NCI-H1105 treated with DMSO at 0.1 percent for 48 hours (cell line): ENCODE data around the gene MTX2.
"Not testable (repeated sequence)": the region's sequence is repeated elsewhere in the genome, so short reads cannot be mapped to it uniquely, and the experiment has no call there.

Experiments
- DNase-seq: peaks from one replicate; lab custom pipeline; 2025; lab: John Stamatoyannopoulos, UW

Gene MTX2

DNA sequence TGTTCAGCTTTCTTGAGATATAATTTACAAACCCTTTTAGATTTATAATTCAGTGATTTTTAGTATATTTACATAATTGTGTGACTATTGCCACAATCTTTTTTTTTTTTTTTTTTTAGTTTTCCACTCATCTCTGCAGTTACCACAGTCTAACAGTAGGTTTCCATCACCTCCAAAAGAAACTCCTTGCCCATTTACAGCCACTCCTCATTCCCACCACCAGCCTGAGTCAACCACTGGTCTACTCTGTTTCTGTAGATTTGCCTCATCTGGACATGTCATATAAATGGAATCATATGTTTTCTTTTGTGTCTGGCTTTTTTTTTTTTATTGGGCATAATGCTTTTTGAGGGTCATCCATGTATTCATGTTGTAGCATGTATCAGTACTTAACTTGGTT lies 16.1 kb downstream of the MTX2 start:
- DNase-seq = no peak

DNA sequence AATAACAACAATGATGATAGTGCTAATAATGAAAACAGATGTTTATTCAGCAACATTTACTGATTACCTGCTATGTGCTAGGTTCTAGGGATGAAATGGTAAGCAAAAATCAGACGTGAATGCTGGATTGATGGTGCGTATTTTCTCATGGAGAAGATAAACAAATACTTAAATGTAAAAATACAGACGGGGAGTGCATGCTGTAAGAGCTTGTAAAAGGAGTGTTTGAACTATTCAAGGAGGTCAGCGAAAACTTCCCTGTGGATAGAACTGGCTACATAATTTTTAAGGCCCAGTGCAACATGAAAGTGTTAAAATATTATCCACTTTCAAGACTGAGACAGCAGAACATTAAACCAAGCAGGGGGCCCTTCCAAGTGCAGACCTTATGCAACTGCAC lies 22.1 kb downstream of the MTX2 start:
- DNase-seq = no peak

DNA sequence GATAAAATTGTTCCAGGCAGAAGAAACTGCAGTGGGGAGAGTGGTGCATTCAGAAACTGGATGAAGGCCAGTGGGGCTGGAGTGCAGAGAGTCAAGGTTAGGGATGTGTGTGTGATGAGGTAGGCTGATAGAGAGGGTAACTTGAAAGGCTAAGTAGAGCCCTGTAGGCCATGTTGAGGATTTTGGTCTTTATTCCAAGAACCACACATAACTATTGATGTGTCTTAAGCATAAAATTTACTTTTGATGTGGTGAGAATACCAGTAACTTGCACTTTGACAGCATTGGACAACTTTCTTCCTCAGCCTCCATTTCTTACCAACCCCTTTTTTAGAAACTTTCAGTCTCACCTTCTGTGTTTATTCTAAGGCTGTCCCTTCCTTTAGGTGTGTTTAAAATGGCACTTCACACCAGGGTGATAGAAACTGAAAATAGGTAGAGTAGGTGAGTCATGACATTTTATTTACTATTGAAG lies 22.6 kb downstream of the MTX2 start:
- DNase-seq = no peak

DNA sequence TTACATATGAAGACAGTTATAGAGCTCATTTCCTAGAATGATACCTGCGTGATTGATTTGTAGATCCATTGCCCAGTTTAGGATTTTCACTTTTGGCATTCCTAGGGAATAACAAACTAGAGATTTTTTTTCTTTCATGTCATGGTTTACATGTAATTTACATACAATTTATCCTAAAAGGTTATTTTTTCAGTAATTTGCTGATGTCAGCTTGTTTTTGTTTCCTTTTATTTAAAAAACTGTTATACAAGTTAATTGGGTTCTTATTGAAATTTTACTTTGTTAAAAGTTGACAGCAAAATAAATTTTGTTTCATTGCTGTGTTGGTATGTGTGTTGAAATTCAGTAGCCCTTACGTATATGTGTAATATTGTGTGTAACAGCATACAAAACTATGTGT lies 23.4 kb downstream of the MTX2 start:
- no peak for DNase-seq

DNA sequence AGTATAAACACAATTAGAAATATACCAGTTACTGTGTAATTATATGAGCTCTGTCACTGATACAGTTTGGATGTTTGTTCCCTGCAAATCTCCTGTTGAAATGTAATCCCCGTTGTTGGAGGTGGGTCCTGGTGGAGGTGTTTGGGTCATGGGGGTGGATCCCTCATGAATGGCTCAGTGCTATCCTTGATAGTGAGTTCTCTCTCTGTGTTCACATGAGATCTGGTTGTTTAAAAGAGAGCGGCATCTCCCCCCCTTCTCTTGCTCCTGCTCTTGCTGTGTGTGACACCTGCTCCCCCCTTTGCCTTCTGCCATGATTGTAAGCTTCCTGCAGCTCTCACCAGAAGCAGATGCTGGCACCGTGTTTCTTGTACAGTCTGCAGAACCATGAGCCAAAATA lies 24.1 kb downstream of the MTX2 start:
- DNase-seq = no peak

DNA sequence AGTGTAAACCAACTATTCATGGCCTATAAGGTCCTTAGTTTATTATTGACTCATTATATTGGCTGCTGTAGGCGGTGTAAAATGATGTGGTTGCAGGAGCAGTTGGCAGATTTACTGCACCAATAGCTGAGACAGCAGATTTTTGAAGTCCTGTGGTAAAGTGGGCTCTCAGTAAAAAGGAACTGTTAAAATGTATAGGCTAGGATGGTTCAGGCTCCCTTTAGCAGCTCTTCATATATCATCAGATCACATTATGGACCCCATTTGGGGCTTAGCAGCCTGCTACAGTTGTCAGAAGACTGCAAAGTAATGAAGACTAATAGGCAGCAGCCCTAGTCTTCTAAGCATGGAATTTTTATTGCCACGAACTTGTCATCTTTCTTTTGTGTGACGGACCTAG lies 27.8 kb downstream of the MTX2 start:
- peak; percentile 12 for DNase-seq

DNA sequence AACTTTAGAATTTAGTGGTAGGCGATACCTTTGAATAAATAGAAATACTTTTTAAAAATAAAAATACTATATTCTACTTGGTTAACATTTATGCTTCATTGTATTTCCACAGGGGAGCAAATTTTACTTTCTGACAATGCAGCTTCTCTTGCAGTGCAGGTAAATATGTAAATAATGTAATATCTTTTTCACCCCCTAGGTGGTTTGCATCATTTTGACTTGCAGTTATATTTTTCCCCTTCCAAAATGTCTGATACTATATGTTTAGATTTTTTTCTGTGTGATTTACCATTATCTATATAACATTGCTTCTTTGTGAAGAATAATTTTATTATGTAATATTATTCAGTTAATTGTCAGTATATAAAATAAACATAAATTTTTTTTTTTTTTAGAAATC lies 28.5 kb downstream of the MTX2 start:
- DNase-seq = no peak

DNA sequence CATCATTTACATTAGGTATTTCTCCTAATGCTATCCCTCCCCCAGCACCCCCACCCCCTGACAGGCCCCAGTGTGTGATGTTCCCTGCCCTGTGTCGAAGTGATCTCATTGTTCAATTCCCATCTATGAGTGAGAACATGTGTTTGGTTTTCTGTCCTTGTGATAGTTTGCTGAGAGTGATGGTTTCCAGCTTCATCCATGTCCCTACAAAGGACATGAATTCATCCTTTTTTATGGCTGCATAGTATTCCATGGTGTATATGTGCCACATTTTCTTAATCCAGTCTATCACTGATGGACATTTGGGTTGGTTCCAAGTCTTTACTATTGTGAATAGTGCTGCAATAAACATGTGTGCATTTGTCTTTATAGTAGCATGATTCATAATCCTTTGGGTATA lies 36.8 kb downstream of the MTX2 start:
- DNase-seq = not testable (repeated sequence)

DNA sequence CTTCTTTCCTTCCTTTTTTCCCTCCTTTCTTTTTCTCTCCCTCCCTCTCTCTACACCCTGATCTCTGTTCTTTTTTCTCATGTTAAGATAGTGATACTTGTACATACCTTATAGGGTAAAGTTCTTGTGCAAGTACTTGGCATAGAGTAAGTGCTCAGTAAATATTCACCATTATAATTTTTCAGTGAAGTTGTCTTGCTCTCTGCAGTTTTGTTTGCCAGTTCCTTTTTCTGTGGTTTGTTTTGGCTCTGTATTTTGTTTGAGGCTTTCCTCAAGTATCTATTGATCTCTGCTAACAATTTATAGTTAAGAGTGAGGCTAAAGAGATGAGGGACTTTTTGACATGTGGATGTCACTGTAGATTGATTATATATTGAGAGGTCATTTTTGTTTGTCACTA lies 48.0 kb downstream of the MTX2 start:
- no peak for DNase-seq

DNA sequence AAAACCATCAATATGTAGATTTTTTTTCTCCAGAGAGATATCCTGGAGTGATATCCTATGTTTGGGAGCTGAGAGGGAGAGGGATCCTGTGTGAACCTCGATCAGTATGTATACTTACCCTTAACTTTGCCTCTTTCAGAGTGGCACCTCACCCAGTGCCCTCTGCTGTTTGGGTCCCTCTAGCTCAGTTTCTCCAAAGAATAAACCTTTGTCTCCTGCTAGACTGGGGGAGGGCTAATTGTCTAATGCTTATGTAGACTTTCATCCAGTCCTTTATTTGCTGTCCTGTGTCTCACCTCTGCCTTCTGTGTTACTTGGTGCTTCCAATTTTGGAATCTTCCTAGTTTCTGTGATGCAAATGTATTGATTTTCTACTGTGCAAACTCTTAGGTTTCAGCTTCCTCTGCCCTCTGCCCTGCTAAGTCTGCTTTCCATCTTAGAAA lies 48.4 kb downstream of the MTX2 start:
- no peak for DNase-seq

DNA sequence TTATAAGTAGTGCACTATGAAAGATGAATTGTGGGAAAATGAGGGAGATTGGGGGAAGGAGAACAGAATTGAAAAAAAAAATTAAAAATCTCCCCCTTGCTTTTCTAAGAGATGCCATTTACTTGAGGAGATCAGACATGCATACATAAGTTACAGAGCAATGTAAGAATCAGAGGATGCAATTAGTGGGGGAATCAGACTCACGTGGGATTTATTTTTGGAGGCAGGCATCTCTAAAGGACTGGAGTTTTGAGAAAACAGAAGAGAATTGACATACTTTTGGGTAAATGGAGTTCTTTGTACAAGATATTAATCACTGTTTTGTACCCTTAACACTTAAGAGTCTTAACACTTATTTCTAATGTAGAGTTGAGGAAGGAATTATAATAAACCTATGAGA lies 52.7 kb downstream of the MTX2 start:
- no peak for DNase-seq

DNA sequence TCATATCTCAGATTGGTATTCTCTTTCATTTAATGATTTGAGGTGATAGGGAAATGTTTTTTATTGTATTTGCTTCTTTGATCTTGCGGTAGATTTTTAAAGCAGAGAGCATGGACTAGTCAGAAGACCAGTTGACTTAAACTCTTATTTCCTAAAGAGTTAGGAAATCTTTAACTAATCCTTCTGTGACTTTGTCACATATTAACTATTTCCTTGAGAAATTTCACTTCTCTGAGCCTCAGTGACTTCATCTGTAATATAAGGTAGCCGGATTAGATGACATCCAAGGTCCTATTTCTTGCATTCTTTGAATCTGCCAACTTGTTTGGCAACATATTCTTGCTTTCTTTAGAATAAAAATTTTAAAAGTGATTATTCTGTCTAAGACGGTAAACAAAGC lies 55.6 kb downstream of the MTX2 start:
- no peak for DNase-seq

DNA sequence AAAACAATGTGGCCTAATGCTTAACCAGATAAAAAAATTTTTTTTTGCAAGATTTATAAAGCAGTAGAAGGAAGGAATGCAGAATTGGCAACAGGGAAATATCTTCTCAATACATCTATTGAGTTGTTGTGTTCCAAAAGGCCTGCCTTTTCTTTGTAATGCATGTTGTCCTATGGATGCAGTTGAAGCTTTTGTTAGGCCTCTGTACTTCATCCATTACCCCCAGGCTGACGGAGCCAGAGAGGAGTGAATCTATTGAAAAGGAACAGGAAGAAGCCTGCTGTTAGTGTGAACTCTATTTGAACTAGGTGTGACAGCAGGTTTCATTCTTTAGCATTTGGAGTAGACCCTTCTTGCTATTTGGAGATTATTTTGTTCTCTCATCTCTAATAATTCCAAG lies 56.5 kb downstream of the MTX2 start:
- no peak for DNase-seq

DNA sequence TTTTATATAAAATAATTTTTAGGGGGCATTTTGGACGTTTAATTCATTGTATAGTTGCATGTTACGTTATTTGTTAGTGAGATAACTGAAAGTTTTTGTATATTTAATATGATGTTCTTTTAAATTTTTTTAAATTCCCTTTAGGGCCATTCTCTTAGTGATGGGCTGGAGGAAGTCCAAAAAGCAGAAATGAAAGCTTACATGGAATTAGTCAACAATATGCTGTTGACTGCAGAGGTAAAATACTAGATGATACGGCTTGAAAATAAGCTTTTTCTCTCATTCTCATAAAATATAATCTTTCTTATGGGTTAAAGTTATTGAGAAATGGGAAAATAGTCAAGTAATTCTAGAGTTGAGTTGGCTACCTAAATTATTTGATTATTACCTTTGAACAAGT lies 58.9 kb downstream of the MTX2 start:
- DNase-seq = no peak

DNA sequence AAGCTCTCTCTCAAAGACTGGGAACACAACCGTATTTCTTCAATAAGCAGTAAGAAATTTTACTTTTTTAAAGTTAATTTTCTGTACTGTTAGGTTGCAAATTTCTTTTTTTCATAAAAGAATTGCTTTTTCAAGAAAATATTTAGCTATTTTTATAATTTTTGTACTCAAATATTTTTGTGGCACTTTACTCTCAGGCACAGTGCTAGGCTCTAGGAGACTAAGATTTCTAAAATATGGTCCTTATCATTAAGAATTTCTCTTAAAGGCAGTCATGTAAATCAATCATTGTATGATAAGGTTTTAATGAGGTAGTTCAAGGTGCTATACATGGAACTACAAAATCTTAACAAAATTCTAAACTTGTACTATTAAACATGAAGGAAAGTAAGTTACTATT lies 61.4 kb downstream of the MTX2 start:
- no peak for DNase-seq

DNA sequence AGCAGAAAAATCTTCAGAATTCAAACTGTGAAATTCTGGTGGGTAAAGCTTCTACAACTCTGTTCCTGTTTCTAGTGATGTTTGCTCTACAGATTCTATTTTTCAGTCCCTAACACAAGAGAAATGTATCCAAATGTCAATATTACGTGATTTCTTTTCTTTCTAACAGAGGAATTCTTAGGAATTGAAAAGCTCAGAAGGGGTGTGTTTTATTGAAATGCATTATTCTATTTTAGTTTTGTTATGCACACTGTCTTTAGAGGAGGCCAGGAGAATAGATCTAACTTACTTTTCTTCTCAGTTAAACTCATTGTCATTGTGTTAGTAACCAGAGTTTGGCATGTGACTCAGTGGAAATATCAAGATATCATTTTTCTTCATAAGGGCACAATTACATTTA lies 62.4 kb downstream of the MTX2 start:
- DNase-seq = no peak

DNA sequence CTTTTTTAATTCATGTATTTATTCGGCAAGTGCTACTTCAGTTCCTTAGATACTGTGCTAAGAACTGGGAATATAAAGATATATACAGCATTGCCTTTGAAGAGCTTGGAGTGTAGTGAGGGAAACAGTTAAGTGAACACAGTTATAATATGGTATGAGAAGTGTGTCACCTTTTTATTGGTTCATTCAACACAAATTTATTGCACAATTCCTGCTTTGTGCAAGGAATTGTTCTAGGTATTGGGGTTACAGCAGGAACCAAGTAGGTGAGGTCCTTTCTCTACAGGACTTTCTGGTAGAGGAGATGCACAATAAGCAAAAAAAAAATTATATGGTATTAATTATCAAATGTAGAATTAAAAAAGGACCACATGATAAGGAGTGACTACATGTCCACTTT lies 65.5 kb downstream of the MTX2 start:
- DNase-seq = no peak

DNA sequence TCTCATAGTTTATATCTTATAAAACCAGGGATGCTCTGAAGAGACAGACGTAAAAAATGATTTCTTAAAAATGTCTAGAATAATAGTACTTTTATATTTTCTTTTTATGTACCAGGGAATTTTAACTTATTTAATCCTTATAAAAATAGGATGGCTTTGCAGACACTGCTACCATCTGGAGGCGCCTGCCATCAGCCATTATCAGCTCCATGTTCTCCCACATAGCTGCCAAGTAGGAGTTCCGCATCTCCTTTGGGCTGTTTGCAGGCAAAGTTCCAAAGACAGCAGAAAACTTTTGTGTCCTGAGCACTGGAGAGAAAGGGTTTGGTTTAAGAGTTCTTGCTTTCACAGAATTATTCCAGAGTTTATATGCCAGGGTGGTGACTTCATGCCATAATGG lies 69.2 kb downstream of the MTX2 start:
- DNase-seq = no peak

DNA sequence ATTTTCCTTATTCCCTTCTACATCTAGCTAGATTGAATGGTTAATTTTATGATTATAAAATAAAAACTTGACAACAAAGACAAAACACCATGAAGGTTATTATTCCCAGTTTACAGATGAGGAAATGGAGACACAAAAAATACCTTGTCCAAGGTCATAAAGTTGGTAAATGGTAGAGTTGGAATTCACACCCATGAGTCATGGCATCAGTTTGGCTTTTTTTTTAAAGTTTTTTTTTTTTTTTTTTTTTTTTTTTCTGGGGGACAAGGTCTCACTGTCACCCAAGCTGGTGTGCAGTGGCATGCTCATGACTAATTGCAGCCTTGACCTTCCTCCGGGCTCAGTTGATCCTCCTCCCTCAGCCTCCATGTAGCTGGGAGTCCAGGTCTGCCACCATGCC lies 70.0 kb downstream of the MTX2 start:
- no peak for DNase-seq

DNA sequence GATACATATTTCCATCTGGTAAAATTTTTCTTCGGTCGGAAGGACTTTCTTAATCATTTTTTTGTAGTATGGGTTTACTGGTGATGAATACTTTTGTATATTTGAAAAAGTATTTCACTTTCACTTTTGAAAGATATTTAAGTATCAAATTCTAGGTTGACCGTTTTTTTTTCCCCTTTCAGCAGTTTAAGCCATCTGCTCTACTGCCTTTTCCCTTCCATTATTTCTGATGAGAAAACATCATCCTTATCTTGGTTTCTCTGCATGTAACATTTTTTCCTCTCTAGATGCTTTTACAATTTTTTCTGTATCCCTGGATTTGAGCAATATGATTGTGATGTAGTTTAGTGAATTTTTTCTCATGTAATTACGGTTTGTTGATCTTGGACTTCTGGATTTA lies 87.0 kb downstream of the MTX2 start:
- DNase-seq = no peak

DNA sequence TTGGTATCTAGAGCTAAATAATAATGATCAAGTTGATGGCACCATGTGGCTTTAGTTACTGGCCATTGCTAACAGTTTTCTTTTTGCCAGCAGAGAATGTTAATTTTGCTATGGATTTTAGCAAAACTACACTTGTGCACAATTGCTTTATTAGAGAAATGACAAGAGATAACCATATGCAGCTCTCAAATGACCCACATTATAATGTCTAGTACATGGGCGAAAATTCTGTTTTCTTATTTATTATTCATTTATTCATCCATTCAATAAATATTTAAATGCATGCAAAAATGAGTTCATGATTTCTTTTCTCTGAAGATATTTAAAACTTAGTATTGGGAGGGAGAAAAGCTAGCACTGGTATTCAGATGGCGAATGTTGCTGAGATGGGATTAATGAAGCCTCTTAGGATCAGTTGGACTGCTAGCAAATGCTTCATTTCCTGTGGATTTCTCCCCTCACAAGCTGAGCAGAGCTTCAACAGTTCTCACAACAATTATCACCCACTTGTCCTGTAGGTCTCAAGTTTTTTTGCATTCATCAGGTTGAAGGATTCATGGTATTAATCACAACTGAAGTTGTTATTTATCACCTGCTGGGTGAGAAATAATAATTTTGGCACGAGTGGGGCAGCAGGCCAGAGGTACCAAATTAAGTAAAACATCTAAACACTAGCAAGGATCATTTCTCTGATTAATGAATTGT lies 95.2 kb downstream of the MTX2 start:
- peak; percentile 30 for DNase-seq

DNA sequence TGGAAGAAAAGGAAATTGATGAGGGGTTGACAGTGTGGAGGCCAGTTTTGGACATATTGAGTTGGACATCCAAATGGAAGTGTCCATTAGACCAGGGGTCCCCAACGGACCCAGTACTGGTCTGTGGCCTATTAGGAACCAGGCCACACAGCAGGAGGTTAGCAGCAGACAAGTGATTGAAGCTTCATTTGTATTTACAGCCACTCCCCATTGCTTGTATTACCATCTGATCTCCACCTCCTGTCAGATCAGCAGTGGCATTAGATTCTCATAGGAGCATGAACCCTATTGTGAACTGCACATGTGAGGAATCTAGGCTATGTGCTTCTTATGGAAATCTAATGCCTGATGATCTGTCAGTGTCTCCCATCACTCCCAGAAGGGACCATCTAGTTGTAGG lies 99.1 kb downstream of the MTX2 start:
- no peak for DNase-seq

DNA sequence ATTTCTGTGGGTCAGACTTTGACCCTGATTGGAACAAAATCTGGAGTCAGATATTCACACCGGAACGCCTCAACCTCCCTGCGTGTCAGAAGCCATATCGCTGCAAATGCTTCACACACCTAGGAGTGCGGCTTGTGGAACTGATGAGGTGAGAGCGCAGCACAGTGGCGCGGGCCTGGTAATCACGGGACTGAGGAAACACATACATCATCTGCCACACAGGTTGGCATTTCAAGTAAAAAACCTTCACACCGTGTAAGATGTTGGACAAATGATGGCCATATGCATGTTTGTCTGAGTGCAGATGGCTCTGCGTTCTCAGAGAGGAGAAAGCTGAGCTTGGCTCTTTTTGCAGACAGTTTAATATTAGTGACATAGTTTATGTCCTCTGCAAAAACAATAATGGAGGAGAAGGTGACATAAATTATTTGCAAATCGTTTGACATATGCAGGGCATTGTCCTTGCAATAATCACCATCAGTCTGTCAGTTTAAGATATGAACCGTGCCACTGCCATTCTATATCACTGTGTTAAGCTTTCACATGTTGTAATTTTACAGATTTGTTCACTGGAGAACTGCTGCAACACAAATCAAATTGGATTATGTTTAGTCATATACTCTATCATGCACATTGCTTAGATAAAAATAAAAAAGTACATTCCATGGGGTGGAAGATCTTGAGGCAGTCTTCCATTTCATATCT lies 101.4 kb downstream of the MTX2 start:
- no peak for DNase-seq

DNA sequence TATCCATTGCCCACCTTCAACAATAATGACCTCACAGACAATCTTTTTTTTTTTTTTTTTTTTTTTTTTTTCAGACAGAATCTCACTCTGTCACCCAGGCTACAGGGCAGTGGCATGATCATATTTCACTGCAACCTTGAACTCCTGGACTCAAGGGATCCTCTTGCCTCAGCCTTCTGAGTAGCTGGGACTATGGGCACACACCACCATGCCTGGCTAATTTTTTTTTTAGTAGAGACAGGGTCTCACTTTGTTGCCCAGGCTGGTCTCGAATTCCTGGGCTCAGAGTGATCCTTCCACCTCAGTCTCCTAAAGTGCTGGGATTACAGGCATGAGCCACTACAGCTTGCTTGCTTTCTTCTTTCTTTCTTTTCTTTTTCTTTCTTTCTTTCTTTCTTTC lies 103.9 kb downstream of the MTX2 start:
- not testable (repeated sequence) for DNase-seq
